ENCODE measurements around the gene RNF32.
"Not testable (repeated sequence)": the region's sequence is repeated elsewhere in the genome, so short reads cannot be mapped to it uniquely, and the experiment has no call there.

Gene RNF32

DNA sequence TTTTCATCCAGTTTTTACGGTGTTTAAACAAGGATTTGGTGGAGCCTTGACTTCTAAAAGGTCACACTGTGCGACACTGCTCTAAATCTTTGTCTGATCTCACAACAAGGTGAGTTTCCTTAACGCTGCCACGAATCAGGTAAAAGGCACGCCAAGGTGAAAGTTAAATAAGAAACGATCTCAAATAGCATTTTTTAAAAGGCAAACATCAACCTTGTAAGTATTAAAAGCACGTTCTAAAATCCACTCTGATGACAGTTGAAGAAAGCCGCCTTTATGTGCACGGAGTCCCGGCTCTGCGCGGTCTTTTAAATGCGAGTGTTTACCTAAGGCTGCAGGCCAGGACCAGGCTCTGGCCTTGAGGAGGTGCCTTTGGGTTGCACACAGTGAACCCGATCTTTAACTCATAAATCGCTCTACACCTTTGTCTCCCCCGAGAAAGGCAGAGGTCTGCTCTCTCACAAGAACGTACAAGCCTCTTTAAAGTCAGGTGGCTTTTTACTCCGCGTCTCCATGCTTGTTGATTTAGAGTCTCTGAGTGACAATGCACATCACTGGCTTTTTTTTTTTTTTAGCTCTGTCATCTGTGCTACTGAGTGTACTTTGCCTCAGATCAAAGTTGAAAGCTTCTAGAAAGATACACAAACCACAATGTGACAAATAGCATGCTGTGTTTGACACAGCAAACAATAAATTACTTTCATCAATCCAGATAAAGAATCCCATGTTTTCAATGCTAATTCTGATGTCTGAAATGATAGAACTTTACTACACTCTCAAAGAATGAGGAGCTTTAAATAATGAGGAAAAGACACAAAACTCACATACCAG, 25.9 kb upstream of the RNF32 start:
- DNase-seq: no peak

DNA sequence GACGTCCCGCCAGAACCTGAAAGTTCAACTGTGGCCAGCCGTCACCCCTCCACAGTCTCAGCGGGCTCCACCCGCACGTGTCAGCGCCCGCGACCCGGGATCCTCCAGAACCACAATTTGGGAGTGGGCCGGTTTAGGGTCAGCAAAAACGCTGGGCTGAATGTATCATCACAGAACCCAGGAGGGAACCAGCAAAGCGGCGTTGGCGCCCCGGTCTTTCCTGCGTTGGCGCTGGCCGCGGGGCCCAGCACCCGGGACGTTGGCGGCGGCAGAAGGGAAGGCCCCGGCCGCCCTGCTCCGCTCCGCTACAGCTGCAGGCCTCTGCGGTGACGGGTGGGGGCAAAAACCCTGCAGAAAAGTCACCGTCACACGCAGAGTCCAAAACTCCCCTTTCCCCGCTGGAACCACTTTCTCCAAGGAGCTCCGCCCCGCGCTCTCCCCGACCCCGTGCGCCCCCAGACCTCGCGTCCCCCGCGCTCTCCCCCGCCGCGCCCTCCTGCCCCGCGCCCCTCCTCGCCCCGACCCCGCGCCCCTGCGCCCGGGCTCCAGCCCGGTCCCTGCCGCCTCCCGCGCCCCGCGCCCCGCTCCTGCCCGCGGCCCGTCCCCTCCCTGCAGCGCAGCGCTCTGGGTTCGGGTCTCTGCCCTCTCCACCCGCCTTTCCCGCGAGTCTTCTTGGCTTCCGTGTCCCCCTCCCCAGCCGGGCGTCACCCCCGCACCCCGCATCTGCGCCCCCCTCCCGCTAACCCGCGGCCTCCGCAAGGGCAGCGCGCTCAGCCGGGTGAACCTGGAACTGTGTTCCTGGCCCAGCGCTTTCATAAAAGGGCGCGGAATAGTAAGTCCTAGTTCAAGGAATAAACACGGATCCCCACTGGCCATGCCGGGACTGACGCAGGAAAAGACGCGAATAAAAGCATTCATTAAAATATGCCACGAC, 24.0 kb upstream of the RNF32 start:
- DNase-seq: no peak

DNA sequence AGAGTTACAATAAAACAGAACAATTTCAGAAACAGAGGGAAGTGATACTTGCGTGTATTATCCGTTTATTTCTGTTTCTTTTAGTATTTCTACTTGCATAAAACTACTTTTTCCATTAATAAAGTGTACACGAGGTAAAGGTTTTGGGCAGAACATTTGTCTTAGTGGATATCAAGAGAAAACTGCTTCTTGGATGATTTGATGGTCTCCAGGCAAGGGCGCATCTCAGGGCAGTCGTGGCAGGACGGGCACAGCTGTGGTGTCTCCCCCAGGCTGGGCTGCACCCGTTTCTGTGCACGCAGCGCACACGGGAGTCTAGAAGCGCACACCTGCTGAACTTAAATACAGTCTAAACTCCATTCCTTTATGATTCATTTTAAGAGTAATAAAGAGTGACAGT, 23.4 kb upstream of the RNF32 start:
- DNase-seq: no peak

DNA sequence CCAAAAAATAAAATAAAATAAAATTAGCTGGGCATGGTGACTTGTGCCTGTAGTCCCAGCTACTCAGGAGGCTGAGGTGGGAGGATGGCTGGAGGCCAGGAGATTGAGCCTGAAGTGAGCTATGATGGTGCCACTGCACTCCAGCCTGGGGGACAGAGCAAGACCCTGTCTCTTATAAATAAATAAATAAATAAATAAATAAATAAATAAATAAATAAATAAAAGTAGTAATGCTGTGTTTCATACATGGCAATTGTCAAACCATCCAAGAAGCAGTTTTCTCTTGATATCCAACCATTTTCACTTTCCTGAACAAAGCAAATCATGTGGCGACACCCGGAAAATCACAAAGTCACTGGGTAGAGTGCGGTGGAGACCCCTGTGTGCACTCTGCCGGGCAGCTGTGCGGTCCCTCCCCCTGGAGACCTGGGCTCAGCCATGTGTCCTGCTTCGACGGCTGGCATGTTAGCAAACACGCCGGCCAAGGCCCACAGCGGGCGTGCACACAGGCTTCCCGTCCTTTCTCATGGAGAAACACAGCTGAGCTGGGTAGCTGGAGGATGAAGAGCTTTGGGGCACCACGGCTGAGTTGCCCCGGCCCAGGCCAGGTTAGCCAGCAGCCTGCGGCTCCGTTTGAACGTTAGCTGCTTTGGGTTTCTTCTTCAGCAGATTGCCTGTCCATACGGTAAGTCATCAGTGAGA, 22.3 kb upstream of the RNF32 start:
- no peak for DNase-seq

DNA sequence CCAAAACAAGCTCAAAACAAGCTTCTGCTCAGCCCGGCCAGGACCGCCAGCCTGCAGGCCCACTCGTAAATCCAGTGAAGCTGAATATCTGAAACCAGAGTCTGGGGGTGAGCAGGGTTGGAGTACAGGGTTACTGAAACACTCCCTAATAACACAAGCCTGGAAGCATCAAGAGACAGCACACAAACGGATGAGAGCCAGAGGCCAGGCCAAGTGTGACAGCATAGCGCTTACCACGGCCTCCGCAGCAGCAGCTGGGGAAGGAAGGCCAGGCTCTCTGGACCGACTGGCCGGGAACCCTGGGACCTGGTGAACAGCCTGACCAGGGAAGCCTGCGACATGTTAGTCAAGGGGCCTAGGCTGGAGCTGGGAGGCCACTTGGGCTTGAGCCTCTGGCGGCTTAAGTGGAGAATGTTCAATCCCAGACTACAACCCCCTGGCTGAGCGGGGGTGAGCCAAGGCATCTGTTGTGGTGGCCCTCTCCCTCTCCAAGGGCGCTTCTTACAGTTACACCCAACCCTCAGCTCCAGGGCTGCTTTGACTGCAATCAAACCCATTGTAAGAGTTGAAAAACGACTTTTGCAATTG, 21.7 kb upstream of the RNF32 start:
- DNase-seq: no peak

DNA sequence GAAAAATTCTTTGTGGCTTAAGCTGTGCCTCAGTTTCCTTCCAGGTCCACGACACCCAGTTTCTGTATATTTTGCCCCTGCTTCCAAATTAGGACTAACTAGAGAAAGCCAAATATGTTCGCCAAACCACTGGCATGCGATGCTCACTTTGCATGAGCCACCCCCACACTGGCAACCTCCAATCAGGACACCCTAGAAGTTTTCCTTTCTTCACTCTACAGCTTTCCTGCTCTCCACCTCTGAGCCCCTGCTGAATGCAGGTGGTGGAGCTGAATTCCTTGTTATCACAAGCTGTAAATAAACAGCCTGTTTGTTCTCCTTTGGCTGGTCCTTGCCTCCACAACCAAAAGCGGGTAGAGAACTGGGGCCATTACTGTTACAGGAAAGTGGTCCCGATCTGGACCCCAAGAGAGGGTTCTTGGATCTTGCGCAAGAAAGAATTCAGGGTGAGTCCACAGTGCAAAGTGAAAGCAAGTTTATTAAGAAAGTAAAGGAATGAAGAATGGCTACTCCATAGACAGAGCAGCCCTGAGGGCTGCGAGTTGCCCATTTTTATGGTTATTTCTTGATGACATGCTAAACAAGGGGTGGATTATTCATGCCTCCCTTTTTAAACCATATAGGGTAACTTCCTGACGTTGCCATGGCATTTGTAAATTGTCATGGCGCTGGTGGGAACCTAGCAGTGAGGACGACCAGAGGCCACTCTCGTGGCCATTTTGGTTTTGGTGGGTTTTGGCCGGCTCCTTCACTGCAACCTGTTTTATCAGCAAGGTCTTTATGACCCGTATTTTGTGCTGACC, 20.9 kb upstream of the RNF32 start:
- not testable (repeated sequence) for DNase-seq

DNA sequence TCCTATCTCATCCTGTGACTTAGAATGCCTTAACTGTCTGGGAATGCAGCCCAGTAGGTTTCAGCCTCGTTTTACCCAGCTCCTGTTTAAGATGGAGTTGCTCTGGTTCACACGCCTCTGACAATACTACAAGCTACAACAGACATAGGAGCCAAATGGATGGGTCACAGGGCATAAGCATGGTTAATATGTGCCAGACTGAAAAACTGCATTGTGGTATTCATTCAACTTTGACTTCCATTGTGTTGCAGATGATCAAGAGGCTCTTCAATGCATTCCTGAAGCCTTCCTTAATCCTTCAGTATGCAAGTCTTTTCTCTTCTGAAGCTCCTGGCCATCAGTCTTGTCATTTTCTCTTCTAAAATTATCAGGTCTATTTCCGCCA, 20.3 kb upstream of the RNF32 start:
- DNase-seq: no peak

DNA sequence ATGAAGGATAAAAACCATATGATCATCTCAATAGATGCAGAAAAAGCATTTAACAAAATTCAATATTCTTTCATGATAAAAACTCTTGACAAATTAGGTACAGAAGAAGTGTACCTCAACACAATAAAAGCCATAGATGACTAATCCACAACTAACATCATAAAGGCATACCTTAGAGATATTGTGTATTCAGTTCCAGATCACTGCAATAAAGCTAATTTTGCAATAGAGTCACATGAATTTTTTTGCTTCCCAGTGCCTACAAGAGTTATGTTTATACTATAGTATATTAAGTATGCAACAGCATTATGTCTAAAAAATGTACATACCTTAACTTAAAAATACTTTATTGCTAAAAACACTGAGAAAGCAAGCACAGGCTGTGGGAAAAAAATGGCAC, 18.9 kb upstream of the RNF32 start:
- no peak for DNase-seq

DNA sequence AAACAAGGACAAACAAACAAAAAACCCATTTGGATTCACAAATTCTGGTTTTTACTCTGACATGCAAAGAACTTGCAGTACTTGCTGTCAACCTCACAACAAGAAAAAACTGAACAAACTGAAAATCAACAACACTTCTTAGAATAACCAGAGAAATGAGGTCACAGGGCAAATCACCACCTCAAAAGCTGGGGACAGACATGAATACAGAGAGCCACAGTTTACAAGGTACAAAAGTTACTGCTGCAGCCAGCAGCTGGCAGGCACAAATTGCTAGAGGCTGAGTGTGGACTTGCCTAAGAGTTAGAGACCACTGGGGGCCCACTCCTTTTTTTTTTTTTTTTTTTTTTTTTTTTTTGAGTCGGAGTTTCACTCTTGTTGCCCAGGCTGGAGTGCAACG, 15.0 kb upstream of the RNF32 start:
- no peak for DNase-seq

DNA sequence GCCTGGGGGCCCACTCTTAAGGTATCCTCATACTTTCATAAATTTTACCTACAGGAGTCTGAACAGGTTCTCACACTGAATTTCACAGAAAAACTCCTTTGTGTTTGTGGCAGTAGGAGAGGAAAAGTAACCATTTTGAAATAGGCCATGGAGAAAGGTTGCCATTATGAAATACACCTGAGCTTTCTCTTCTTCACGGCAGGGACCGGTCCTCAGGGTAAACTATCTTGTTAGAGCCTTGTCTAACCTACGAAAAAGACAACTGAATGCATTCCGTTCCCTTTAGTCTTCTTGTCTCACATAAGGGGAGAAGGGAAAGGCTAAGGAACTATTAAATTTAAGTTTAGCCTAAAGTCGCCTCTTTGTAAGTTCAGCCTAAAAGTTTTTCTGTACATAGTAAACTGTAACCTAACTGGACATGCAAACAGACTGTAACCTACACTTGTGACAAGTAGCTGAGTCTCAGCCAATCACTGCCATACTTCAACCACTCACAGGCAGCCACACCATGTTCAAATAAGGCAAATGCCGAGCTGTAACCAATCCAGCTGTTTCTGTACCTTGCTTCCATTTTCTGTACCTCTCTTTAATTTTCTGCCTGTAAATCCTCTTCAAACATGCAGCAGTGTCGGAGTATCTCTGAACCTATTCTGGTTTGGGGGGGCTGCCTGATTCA, 14.2 kb upstream of the RNF32 start:
- no peak for DNase-seq

DNA sequence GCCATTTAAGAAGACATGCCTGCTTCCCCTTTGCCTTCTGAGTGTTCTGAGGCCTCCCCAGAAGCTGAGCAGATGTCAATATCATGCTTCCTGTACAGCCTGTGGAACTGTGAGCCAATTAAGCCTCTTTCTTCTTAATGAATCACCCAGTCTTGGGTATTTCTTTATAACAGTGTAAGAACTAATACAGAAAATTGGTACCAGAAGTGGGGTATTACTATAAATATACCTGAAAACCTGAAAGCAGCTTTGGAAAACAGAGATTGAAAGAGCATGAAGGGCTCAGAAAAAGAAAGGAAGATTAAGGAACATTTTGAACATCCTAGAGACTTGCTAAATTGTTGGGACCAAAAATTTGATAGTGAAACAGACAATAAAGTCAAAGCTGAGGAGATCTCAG, 12.0 kb upstream of the RNF32 start:
- DNase-seq: no peak

DNA sequence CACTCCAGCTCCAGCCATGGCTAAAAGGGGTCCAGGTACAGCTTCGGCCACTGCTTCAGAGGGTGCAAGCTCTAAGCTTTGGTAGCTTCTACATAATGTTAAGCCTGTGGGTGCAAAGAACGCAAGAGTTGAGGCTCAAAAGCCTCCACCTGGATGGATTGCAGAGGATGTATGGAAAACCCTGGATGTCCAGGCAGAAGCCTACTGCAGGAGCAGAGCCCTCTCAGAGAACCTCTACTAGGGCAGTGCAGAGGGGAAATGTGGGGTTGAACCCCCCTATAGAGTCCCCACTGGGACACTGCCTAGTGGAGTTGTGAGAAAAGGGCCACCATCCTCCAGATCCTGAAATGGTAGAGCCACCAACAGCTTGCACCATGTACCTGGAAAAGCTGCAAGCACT, 10.7 kb upstream of the RNF32 start:
- no peak for DNase-seq

DNA sequence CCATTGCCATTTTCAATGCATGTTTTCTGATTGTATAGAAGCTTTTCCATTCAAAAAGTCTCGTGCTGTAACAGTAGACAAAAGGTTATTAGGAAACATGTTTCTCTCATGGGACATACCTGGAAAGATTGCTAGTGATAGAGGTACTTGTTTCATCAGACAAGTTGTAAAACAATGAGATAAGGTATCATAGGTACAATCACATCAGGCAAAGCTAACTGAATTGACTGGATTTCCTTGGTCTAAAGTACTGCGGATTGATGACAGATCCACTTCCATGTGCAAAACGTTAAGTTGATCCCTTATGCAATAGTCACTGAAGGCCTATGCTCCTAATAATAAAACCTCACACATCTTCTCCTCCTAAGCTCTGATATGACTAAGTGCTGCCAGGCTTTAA, 6.5 kb upstream of the RNF32 start:
- no peak for DNase-seq

DNA sequence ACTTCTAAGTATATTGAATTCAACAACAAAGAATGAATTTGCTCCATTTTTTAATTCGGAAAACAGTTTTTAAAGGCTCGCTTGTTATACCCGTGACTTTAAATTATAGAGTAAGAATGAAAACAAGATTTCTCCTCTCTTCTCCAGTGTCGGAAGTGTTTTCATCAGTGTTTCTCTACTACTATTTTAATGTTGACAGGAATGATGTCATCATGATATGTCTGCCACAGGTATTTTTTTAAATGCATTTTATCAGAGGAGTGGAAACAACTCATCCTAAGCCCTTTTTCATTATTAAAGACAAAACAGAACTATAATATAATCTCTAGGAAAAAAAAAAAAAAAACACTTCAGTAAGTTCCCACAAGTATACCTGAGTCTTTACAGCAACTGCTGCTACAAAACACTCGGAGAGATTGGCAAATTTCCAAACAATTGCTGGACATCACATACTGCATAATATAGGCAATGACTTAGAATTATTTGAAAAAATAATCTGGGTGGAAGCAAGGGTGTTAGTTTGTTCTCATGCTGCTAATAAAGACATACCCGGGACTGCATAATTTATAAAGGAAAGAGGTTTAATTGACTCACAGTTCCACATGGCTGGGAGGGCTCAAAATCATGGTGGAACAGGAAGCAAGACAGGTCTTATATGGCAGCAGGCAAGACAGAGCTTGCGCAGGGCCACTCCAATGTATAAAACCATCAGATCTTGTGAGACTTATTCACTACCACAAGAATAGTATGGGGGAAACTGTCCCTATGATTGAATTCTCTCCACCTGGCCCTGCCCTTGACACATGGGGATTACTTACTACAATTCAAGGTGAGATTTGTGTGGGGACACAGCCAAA, 4.8 kb upstream of the RNF32 start:
- no peak for DNase-seq

DNA sequence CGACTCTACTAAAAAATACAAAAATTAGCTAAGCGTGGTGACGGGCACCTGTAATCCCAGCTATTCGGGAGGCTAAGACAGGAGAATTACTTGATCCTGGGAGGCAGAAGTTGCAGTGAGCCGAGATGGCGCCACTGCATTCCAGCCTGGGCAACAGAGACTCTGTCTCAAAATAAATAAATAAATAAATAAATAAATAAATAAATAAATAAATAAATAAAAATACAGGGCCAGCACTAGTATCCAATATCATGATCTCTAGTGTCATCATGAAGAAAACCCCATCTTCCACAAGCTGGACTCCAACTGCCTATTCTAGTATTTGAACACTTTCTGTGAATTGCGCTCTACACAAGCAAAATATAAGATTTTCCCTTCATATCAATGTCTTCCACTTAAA, 3.5 kb upstream of the RNF32 start:
- not testable (repeated sequence) for DNase-seq

DNA sequence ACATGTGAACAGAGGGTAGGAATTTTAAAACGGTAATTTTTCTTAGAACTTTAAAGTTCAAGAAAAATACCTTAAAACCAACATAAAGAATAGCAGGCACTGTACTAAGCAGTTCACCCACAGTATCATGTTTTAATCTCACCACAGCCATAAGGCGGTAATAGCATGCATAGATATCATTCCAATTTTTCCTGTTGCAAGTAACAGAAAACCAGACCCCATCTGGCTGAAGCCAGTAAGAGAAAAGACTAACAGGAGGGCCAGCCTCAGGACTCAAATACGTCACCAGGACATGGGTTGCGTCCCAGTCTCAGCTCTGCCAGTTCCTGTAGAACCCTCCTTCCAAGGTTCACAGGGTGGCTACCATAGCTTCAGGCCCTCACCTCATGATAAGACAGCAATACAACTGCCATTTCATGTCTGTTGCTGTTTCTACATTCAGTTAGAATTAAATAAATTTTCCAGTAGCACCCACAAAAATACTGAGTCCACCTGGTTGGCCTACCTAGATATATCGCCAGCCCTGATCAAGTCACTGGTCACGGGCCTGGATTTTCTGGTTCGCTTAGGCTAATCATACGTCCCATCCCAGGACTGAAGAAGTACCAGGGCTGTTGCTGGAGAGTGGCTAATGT, 2.0 kb upstream of the RNF32 start:
- DNase-seq: no peak

DNA sequence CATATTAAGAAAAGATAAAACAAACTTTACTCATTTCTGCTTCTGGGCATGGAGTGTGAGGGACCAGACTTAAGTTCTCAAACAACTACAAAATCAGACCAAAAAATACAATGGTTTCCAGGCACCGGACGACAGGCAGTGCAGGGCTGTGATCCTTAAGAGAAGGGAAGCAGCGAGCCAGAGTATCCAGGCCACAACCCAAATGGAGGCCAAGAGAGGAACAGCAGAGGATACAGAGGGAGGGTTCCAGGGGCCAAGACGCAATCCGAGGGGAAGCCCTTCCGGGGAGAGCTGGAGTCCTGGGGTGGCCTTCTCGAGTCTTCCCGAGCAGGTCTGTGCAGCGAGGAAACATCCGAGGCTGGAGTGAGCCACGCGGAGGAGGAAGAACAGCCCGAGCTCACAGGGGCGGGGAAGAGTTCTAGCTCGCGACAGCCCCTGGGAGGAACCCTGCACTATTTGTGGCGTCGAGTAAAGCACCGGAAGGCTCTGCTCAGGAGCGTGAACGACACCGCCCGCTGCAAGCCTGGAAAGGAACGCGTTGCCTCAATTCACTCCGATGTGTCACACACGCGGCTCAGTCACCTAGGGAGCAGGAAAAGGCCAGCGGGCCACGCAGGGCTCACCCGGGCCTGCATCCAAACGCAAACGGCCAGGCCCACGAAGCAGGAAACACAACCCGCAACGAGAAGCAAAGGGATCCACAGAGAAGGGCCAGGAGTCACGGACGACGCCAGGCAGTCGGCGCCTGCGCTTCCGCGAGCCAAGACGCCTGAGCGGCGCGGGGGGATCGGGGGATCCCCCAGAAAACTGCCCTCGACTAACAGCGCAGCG, 933 bp upstream of the RNF32 start:
- no peak for DNase-seq

DNA sequence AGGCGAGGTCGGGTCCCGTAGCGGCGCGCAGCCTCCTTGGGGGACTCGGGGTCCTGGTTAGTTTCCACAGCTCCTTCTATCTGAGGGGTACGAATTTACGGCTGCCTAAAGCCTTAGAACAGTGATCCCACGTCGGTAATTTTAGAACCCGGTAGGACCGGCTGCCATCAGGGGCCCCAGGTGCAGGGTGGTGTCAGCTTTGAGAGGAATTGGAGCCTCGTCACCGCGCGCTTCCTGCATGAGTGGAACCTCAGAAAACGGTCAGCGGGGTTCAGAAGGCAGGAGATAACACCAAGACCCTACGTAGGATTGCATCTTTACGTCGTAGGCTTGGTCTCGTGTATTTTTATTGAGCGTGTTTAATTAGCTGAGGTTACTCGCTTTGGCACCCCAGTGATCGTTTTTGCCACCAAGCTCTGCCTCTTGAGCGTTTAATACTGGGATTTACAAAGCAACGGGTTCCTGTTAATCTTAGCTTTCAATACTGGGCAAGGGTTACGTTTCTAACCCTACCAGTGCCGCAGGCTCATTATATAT, 443 bp downstream of the RNF32 start:
- no peak for DNase-seq

Data from NCI-H2081 treated with DMSO at 0.1 percent for 48 hours (cell line).